Suppressor macrophage treated with lipopolysaccharide for 4 hours (primary cell): ENCODE measurements around the gene BRD1.

ENCODE experiments used
- DNase-seq: peaks from one replicate; pipeline ENCODE4 v3.0.0-alpha.2; 2020

The BRD1 gene

DNA sequence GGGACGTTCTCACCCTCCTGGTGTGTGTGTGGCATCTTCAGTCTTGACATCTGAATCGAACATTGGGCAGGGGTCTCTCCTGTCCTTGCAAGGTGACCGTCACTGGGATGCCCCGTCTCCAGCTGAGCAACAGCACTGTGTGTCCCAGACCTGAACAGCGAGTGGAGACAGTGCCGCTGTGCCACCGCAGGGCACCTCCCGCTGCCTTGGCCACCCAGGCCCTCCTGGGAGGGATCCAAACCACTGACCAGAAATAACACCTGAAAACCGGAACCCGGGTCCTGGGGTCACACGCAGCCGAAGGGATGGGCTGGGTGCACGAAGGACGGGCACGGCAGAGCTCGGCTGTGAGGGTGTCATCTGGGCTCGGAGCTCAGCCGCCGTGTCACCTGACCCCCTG, 102.2 kb downstream of the BRD1 start:
- DNase-seq: no peak

DNA sequence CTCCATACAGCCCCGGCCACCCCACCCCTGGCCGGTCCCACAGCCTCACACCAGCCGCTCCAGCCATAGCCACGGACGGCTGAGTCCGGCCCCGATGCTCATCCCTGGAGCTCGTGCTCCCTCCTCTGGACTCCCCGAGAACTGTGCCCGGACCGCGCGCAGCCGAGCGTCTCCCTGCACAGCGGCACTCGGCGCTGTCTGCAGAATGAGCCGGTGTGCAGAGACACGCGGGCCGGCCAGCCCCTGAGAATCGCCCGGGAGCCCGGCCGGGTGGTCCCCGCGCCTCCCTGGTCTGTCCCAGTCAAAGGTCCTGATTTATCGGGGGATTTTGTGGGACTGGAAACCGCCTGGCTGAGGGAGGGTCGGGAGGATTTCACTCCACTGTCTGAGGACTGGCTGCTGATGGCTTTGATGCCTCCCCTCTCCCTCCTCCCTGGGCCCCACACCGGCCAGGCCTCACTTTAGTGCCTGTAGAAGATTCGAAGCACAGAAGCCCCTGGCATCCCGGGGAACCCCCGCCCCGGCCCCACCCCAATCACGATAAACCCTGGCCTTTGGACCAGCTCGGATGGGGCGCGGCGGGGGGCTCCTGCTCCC, 102.7 kb downstream of the BRD1 start:
- peak; percentile 73 for DNase-seq

DNA sequence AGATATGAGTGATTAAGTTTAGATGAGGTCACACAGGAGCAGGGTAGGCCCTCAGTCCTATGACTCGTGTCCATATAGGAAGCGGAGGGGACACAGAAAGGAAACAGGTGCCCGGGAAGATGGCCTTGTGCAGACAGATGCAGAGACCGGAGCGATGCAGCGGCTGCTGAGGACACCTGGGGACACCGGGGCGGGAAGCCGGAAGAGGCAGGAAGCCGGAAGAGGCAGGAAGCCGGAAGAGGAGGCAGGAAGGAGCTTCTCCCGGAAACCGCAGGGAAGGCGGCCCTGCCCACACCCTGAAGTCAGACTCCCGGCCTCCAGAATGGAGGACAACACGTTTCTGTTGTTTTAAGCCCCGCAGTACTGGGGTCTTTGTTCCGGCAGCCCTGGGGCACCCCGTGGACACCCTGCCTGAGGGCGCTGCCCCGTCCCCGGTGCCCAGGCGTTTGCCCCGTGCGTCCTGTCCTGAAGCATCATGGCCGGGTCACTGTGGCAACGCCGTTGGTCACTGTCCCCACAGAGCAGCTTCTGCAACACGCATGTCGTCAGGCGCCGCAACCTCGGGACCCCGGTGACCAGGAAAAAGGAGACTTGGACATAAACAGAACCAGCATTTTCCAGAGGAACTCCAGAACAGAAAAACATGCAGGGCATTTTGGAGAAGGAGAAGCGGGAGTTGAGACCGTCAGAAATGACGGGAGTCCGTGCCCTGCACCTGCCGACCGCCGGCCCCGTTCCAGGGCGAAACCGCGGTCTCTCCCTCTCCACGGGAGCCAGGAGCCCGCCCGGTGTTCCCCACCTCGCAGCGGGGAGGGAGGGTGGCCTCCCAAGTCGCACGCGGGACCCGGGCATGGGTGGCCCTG, 103.4 kb downstream of the BRD1 start:
- DNase-seq: no peak

DNA sequence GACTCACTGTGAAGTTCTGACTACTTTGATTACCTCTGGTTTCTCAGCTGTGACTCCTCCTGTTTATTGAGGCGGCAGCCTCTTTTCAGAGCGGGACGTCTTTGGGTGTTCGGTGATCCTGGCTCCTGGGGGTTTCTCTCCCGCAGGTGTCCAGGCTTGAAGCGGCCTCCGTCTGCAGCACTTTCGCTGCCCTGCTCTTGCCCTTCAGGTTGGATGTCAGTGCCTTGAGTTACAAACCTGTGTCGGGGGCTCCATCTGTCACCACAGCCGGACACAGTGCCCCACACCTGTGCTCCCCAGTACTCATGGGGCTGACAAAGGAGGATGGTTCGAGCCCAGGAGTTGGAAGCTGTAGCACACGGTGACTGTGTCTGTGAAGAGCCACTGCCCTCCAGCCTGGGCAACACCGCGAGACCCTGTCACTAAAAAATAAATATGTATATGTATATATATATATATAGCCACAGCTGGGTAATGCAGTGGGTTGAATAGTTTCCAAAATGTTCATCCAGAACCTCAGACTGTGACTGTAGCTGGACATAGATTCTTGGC, 104.1 kb downstream of the BRD1 start:
- DNase-seq: no peak
